ENCODE data around the gene HAPSTR1. TPM values are rescaled to one million over a fixed set of nuclear protein-coding genes. Genes with fewer than 3 reads are reported as not detected.

The HAPSTR1 gene
- total and polyA plus RNA-seq, 2 experiments from 2014 or later = 9.5 to 66.0 TPM

- TF ChIP-seq REST (IDR thresholded peaks at IDR 0.05; ENCODE audit: unreplicated experiment) (no peak), STAT1 (IDR thresholded peaks at IDR 0.05; ENCODE audit: unreplicated experiment) (no peak), CTCF (conservative IDR thresholded peaks at IDR 0.05; ENCODE audit: low read depth in 2 of 2) (no peak), POLR2AphosphoS5 (IDR thresholded peaks at IDR 0.05; ENCODE audit: low read depth) (no peak)
- Histone ChIP-seq H3K36me3 (ENCODE audit: insufficient read depth) (peaks cover 23% of the 10 kb centered on the region), H4K20me1 (replicated peaks; ENCODE audit: insufficient read depth) (peaks cover 85% of the 10 kb centered on the region), H3K79me2 (replicated peaks; ENCODE audit: insufficient read depth) (peaks cover 95% of the 10 kb centered on the region), H2AFZ (no peak overlapping the region), H3F3A (replicated peaks; ENCODE audit: low read depth) (no peaks in the 10 kb centered on the region; the same call in 1 of the 2 replicates), H3K4me2 (no peak overlapping the region), H3K27me3 (ENCODE audit: insufficient read depth) (no peaks in the 10 kb centered on the region), H3K9me2 (ENCODE audit: insufficient read depth) (no peaks in the 10 kb centered on the region), H3K27ac (ENCODE audit: low read depth) (no peak overlapping the region), H3K4me3 (no peak overlapping the region), H3K4me1 (ENCODE audit: insufficient read depth) (peaks cover 31% of the 10 kb centered on the region)
- no peak for ATAC-seq
- peaks cover 13% of the 10 kb centered on the region for H3K27me3 Mint-ChIP-seq (ENCODE audit: insufficient read depth, low read depth, poor library complexity)
- peaks cover 83% of the 10 kb centered on the region for H3K36me3 Mint-ChIP-seq (ENCODE audit: low read depth)
- no peak overlapping the region for H3K27ac Mint-ChIP-seq
- H3K9me3 Mint-ChIP-seq = peaks cover 3% of the 10 kb centered on the region; the same call in 1 of the 3 replicates
- H3K4me1 Mint-ChIP-seq = peaks cover 33% of the 10 kb centered on the region
- no peak for DNase-seq (ENCODE audit: low spot score)
- H3K4me3 Mint-ChIP-seq = no peak overlapping the region
Observed at GRCh38 chr16:9096416-9096952, 5.0 kb downstream of the HAPSTR1 start.

- Mint-ChIP-seq H3K27me3 (ENCODE audit: insufficient read depth, low read depth, poor library complexity) (peaks cover 12% of the 10 kb centered on the region), H3K9me3 (peaks cover 3% of the 10 kb centered on the region; the same call in 1 of the 3 replicates), H3K4me1 (peaks cover 39% of the 10 kb centered on the region), H3K27ac (peak overlapping the region; percentile 62), H3K4me3 (no peak overlapping the region), H3K36me3 (ENCODE audit: low read depth) (peaks cover 92% of the 10 kb centered on the region)
- peaks cover 95% of the 10 kb centered on the region for H4K20me1 ChIP-seq (replicated peaks; ENCODE audit: insufficient read depth)
- no peaks in the 10 kb centered on the region for H3K9me2 ChIP-seq (ENCODE audit: insufficient read depth)
- DNase-seq (ENCODE audit: low spot score) = no peak
- H3K4me1 ChIP-seq (ENCODE audit: insufficient read depth) = peaks cover 37% of the 10 kb centered on the region
- H3K36me3 ChIP-seq (ENCODE audit: insufficient read depth) = peaks cover 29% of the 10 kb centered on the region
- peaks cover 100% of the 10 kb centered on the region for H3K79me2 ChIP-seq (replicated peaks; ENCODE audit: insufficient read depth)
- no peak overlapping the region for H3K4me3 ChIP-seq
- H2AFZ ChIP-seq = no peak overlapping the region
- H3K27me3 ChIP-seq (ENCODE audit: insufficient read depth) = no peaks in the 10 kb centered on the region
- no peak overlapping the region for H3K4me2 ChIP-seq
- no peak; the same call in 2 of the 3 replicates for ATAC-seq
- H3F3A ChIP-seq (replicated peaks; ENCODE audit: low read depth) = no peaks in the 10 kb centered on the region; the same call in 1 of the 2 replicates
- no peak overlapping the region for H3K27ac ChIP-seq (ENCODE audit: low read depth)
- no peak for TF ChIP-seq JUNB (IDR thresholded peaks at IDR 0.05; ENCODE audit: unreplicated experiment)
- no peak for TF ChIP-seq NANOG (IDR thresholded peaks at IDR 0.05; ENCODE audit: borderline replicate concordance)
- no peak for TF ChIP-seq ZNF462 (CRISPR knock-in tag; IDR thresholded peaks at IDR 0.05)
Observed at GRCh38 chr16:9097266-9098219, 6.1 kb downstream of the HAPSTR1 start.
